Endothelial cell of umbilical vein (primary cell): Measurements from ENCODE around the gene LMCD1. TPM values are rescaled to one million over a fixed set of nuclear protein-coding genes. Genes with fewer than 3 reads are reported as not detected.

Experiments used
- BruUV-seq: library from RNA; stranded (reverse); fragments of 400-500 nt; replicated peaks from 2 replicates; lab custom pipeline; 2021; lab: Mats Ljungman, UMichigan
- CTCF ChIA-PET: fragments of 300-600, 350-600 bp; sonication (Branson Sonifier 250); formaldehyde crosslinking; loops from one replicate; lab custom pipeline; 2021; ENCODE audit warnings: antibody characterized with exemption, inconsistent platforms; lab: Charles Lee
- POLR2A ChIA-PET: fragments of 300-600, 350-600 bp; sonication (Branson Sonifier 250); formaldehyde crosslinking; loops from one replicate; lab custom pipeline; 2021; ENCODE audit warnings: antibody characterized with exemption, inconsistent platforms; lab: Charles Lee
- DNase-seq: peaks from one replicate; pipeline ENCODE4 v3.0.0-alpha.2; 2011; ENCODE audit warnings: low read depth, low spot score
- FAIRE-seq: peaks from 2 replicates; lab custom pipeline; 2011; peaks lifted over from hg19 to GRCh38; lab: Jason Lieb, UNC
- H2AFZ ChIP-seq: 2 replicates; pipeline ENCODE4 v1.6.0; 2012; ENCODE audit warnings: low read depth, low read length, control low read depth, inconsistent platforms
- H3K27ac ChIP-seq: 2 replicates; pipeline ENCODE4 v1.5.1; 2011; ENCODE audit warnings: low read depth, mild to moderate bottlenecking, control low read depth, low read length, moderate library complexity; ENCODE audit not compliant: insufficient read depth
- H3K27me3 ChIP-seq, 2 experiments: 2 replicates each; pipeline versions ENCODE4 v1.6.0 to v1.6.1; 2011; ENCODE audit warnings: low read length in 2 of 2, mixed read lengths in 1 of 2; ENCODE audit not compliant: control insufficient read depth in 2 of 2, insufficient read depth in 2 of 2
- H3K36me3 ChIP-seq, 2 experiments: 2 replicates in 1 of 2; 3 replicates in 1 of 2; pipeline ENCODE4 v1.5.1; 2011; ENCODE audit warnings: low read length in 2 of 2, mild to moderate bottlenecking in 1 of 2, moderate library complexity in 1 of 2; ENCODE audit not compliant: control insufficient read depth in 2 of 2, insufficient read depth in 2 of 2; ENCODE audit errors: extremely low read depth in 1 of 2
- H3K4me1 ChIP-seq: 3 replicates; pipeline ENCODE4 v1.5.1; 2011; ENCODE audit warnings: mild to moderate bottlenecking, low read length; ENCODE audit not compliant: control insufficient read depth, insufficient read depth; ENCODE audit errors: extremely low read depth
- H3K4me2 ChIP-seq: 2 replicates; pipeline ENCODE4 v1.6.1; 2011; ENCODE audit warnings: low read length, control low read depth, mixed read lengths; ENCODE audit not compliant: insufficient read depth
- H3K4me3 ChIP-seq, 3 experiments: fragments of 200-600 bp in 1 of 3; sonication (generic), shearing (Covaris generic) in 1 of 3; replicated peaks in 1 of 3; 2 replicates each; pipeline ENCODE4 v1.5.1; 2011 to 2016; ENCODE audit warnings: control low read depth in 3 of 3, low read length in 3 of 3, mild to moderate bottlenecking in 2 of 3, inconsistent platforms in 1 of 3, low read depth in 1 of 3, moderate library complexity in 1 of 3; ENCODE audit not compliant: insufficient read depth in 1 of 3
- H3K79me2 ChIP-seq: 2 replicates; pipeline ENCODE4 v1.6.0; 2012; ENCODE audit warnings: low read length, inconsistent platforms; ENCODE audit not compliant: control insufficient read depth, insufficient read depth
- H3K9ac ChIP-seq: replicated peaks from 2 replicates; pipeline ENCODE3; 2011; ENCODE audit warnings: low read length, control low read depth; ENCODE audit not compliant: insufficient read depth; ENCODE audit errors: extremely low read depth
- H3K9me1 ChIP-seq: replicated peaks from 3 replicates; pipeline ENCODE4 v1.6.0; 2011; ENCODE audit warnings: mild to moderate bottlenecking, low read length; ENCODE audit not compliant: control insufficient read depth, insufficient read depth; ENCODE audit errors: extremely low read depth
- H3K9me3 ChIP-seq: replicated peaks from 2 replicates; pipeline ENCODE4 v1.5.1; 2012; ENCODE audit warnings: low read length, inconsistent platforms; ENCODE audit not compliant: control insufficient read depth, insufficient read depth
- H4K20me1 ChIP-seq: replicated peaks from 2 replicates; pipeline ENCODE3; 2011; ENCODE audit warnings: mild to moderate bottlenecking, low read length; ENCODE audit not compliant: control insufficient read depth, insufficient read depth; ENCODE audit errors: extremely low read depth
- EZH2 ChIP-seq: IDR thresholded peaks from 2 replicates; pipeline ENCODE4 v1.6.1; 2012; ENCODE audit warnings: borderline replicate concordance, low read depth, mild to moderate bottlenecking, moderate library complexity, low read length, inconsistent platforms; ENCODE audit not compliant: severe bottlenecking
- FOS ChIP-seq: IDR thresholded peaks from 2 replicates; pipeline ENCODE4 v1.6.1; 2011; ENCODE audit warnings: mild to moderate bottlenecking, low read length, moderate library complexity, borderline replicate concordance; ENCODE audit not compliant: insufficient read depth
- GATA2 ChIP-seq: IDR thresholded peaks from 2 replicates; pipeline ENCODE4 v1.7.0; 2011; ENCODE audit warnings: low read depth, mild to moderate bottlenecking, moderate library complexity, mixed read lengths, low read length; ENCODE audit not compliant: insufficient read length, insufficient read depth
- JUN ChIP-seq: IDR thresholded peaks from 2 replicates; pipeline ENCODE4 v1.6.1; 2011; ENCODE audit warnings: borderline replicate concordance, low read depth; ENCODE audit not compliant: insufficient read length, insufficient read depth
- MYC ChIP-seq: IDR thresholded peaks from one replicate; pipeline ENCODE4 v1.6.1; 2011; ENCODE audit warnings: mild to moderate bottlenecking, low read depth, low read length
- POLR2A ChIP-seq: IDR thresholded peaks from 2 replicates; pipeline ENCODE4 v1.6.1; 2012; ENCODE audit warnings: low read depth, mild to moderate bottlenecking, control low read depth, low read length
- POLR2AphosphoS5 ChIP-seq: IDR thresholded peaks from 2 replicates; pipeline ENCODE4 v1.6.1; 2012; ENCODE audit warnings: low read depth, mild to moderate bottlenecking, control low read depth, low read length, moderate library complexity; ENCODE audit not compliant: insufficient read depth
- dilution Hi-C: fragments of 300-500 bp; cut with MboI; formaldehyde crosslinking; loops from one replicate; pipeline ENCODE4 v1.15.0; 2019; ENCODE audit warnings: low sequenced_read_pairs; ENCODE audit not compliant: extremely low pct_ligation_motif_present
- intact Hi-C: fragments of 100-400 bp; cut with micrococcal nuclease; formaldehyde crosslinking; loops from one replicate; pipeline ENCODE4 v1.10.0; 2022
- polyA plus RNA-seq, 4 experiments: library from polyadenylated mRNA; depleted of rRNA in 3 of 4; stranded (reverse) in 3 of 4; unstranded in 1 of 4; fragments of >200 nt; gene quantifications; 2 replicates each; pipeline versions ENCODE4 v1.2.1 to v1.2.3, GENCODE V29; 2011 to 2012; ENCODE audit warnings: missing spikeins in 1 of 4
- total RNA-seq: library from RNA; stranded (reverse); gene quantifications from 2 replicates; pipeline ENCODE4 v1.2.3, GENCODE V29; 2021
- TF ChIP-seq, protein P1 (sequence below): IDR thresholded peaks from 2 replicates; pipeline ENCODE4 v1.6.1; 2011; ENCODE audit not compliant: insufficient read depth, insufficient read length
- TF ChIP-seq, protein P2 (sequence below), 2 donors: IDR thresholded peaks; 1 replicate in 1 of 2; 2 replicates in 1 of 2; pipeline ENCODE4 v1.5.1; 2011; ENCODE audit warnings: low read length in 2 of 2, mild to moderate bottlenecking in 2 of 2, moderate library complexity in 2 of 2, control low read depth in 1 of 2, inconsistent platforms in 1 of 2, low read depth in 1 of 2; ENCODE audit not compliant: insufficient read depth in 1 of 2; ENCODE audit errors: extremely low read depth in 1 of 2

LMCD1 gene
- total and polyA plus RNA-seq, 2 donors (not counting 3 experiments of a cell fraction or from before 2014, with no cell fraction given) = 7.6 to 14.5 TPM

DNA sequence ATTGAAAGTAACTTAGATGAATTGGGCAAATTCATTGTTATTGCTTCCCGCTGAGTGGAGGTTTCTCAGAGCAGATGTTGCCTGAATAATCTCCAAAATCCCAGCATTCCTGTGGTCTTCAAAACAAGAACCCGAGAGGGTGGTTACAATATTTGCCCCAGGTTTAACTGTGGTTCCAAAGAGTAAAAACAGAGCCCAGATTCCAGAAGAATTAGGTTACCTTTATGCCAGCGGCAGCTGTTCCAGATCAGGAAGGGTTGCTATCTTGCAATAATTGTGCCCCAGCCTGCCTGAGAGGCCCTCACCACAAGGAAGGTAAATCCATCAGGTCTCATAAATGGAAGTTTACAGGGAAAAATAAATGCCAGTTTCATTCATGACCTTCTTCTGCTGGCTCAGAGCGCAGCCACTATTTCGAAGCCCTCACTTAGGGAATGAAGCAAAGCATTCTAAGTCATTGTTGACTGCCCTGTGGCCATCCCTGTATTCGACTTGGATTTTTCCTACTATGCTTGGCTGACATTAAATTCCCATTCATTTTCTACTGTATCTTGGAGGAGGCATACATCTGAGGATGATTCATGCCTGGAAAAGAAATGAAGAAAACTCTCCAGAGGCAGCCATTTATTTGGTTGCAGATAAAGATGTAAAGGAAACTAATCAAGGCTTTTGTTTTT is 88.4 kb downstream of the LMCD1 start:
- Histone ChIP-seq H3K27me3 (no peaks in the 10 kb centered on the region), H3K79me2 (no peaks in the 10 kb centered on the region), H3K4me1 (no peaks in the 10 kb centered on the region), H3K9me3 (no peaks in the 10 kb centered on the region), H3K4me3 (no peak overlapping the region), H3K9ac (no peak overlapping the region), H4K20me1 (no peaks in the 10 kb centered on the region), H2AFZ (no peak overlapping the region), H3K36me3 (no peaks in the 10 kb centered on the region), H3K4me2 (no peak overlapping the region), H3K9me1 (no peaks in the 10 kb centered on the region), H3K27ac (no peak overlapping the region)
- no peak for FAIRE-seq
- ChIA-PET CTCF (no interaction called here), POLR2A (no interaction called here)
- dilution Hi-C loops = no loop called here
- BruUV-seq = no TSS peak
- no peak for TF ChIP-seq POLR2AphosphoS5
- intact Hi-C loops = no loop called here
- no peak for DNase-seq

DNA sequence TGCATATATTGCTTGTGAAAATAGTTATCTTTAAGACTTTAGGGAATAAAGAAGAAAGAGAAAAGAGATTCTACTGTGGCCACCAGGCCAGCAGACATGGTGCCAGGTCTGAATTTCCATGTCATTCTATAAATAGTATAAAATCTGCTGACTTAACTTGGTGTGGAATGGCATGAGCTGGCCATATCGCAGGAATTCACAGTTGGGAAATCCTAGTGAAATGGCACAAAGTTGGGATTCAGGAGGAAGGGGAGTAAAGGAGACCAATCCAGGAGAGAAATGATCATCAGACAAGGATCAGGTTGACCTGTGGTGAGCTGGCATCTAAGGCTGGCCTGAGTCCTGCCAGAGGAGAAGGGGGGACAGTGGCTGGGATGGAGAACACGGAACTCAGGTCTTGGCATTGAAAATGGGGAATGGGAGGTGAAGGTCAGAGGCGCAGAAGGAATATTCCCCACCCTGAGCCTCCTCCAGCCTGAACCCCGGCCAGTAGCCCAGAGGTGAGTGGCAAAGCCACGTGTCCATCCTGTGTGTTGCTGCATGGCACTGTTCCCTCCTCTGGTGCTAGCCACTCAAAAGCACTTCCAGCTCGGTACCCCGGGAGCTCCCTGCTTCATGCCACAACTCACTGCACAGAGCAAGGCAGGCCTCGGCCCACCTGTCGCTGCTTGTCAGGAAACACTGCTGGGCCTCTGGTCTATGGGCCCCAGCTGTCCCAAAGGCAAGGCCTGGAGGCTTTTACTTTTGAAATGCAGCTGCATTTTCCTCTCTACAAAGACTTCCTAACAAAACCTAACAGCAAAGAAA is 91.6 kb downstream of the LMCD1 start:
- Histone ChIP-seq H3K79me2 (no peaks in the 10 kb centered on the region), H4K20me1 (no peaks in the 10 kb centered on the region), H3K9me3 (no peaks in the 10 kb centered on the region), H3K27ac (no peak overlapping the region), H3K27me3 (no peaks in the 10 kb centered on the region), H3K4me1 (no peaks in the 10 kb centered on the region), H3K36me3 (no peaks in the 10 kb centered on the region), H3K9me1 (no peaks in the 10 kb centered on the region), H3K4me3 (no peak overlapping the region), H2AFZ (no peak overlapping the region), H3K4me2 (no peak overlapping the region), H3K9ac (no peak overlapping the region)
- no TSS peak for BruUV-seq
- ChIA-PET CTCF (interaction anchor here (1.1 to 2.5 kb wide), 2 partner anchors 14 to 151 kb away, joined by 3 to 6 read pairs; no protein-coding TSS in a partner anchor), POLR2A (interaction anchor here (0.6 kb wide), 1 partner anchor 1466 kb away, joined by 3 read pairs; no protein-coding TSS in a partner anchor)
- no peak for DNase-seq
- FAIRE-seq = no peak
- dilution Hi-C loops = no loop called here
- TF ChIP-seq POLR2A (no peak), JUN (no peak), GATA2 (no peak), MYC (no peak), POLR2AphosphoS5 (no peak), FOS (no peak), EZH2 (no peak)
- TF ChIP-seq, protein P1, sequence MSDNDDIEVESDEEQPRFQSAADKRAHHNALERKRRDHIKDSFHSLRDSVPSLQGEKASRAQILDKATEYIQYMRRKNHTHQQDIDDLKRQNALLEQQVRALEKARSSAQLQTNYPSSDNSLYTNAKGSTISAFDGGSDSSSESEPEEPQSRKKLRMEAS = no peak
- TF ChIP-seq, protein P2, sequence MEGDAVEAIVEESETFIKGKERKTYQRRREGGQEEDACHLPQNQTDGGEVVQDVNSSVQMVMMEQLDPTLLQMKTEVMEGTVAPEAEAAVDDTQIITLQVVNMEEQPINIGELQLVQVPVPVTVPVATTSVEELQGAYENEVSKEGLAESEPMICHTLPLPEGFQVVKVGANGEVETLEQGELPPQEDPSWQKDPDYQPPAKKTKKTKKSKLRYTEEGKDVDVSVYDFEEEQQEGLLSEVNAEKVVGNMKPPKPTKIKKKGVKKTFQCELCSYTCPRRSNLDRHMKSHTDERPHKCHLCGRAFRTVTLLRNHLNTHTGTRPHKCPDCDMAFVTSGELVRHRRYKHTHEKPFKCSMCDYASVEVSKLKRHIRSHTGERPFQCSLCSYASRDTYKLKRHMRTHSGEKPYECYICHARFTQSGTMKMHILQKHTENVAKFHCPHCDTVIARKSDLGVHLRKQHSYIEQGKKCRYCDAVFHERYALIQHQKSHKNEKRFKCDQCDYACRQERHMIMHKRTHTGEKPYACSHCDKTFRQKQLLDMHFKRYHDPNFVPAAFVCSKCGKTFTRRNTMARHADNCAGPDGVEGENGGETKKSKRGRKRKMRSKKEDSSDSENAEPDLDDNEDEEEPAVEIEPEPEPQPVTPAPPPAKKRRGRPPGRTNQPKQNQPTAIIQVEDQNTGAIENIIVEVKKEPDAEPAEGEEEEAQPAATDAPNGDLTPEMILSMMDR (IDR thresholded peaks at IDR 0.05; ENCODE audit: extremely low read depth in 1 of 2, insufficient read depth in 1 of 2, low read depth in 1 of 2, low read length in 2 of 2) = no peak
- intact Hi-C loops = no loop called here
